ENCODE measurements around the gene ASTL. TPM values are rescaled to one million over a fixed set of nuclear protein-coding genes. Genes with fewer than 3 reads are reported as not detected.

Gene ASTL
- total RNA-seq, 1 donor from 2014 or later, result not detected

DNA sequence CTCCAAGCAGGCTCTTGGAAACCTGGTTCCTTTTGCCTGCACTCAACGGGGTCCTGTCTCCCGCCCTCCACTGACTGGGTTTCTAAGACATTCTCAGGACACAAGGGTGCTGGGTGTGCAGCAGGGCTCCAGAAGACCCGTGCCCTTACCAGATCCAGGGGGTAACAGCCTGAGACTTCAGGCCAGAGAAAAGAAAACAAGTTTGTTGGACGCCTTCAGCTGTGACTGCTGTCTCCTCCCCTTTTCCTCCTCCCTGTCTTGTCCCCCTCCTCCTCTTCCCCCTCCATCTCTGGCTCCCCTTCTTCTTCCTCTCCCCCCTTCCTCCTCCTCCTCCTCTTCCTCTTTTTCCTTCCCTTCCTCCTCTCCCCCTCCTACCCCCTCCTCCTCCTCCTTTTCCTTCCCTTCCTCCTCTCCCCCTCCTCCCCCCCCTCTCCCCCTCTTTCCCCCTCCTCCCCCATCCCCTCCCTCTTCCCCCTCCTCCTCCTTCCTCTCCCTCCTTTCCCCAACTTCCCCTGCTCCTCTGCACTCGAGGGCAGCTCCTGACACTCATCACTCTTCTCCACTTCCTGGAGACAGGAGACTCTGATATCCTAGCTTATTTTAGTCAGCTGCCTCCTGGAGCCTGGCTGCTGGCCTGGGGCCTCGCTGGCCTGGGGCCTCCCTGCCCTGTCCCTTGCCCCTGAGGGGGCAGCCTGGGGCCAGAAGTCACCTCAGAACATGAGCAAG lies 34.4 kb downstream of the ASTL start:
- no peak for ATAC-seq
- intact Hi-C loops (cut with DNase I), result no loop called here
- Histone ChIP-seq H3K27me3 (no peaks in the 10 kb centered on the region), H3K9me3 (peaks cover 10% of the 10 kb centered on the region), H3K4me1 (no peaks in the 10 kb centered on the region), H3K4me3 (no peak overlapping the region), H3K36me3 (no peaks in the 10 kb centered on the region), H3K27ac (no peak overlapping the region)
- peak; percentile 54 for DNase-seq
- TF ChIP-seq, protein P1, sequence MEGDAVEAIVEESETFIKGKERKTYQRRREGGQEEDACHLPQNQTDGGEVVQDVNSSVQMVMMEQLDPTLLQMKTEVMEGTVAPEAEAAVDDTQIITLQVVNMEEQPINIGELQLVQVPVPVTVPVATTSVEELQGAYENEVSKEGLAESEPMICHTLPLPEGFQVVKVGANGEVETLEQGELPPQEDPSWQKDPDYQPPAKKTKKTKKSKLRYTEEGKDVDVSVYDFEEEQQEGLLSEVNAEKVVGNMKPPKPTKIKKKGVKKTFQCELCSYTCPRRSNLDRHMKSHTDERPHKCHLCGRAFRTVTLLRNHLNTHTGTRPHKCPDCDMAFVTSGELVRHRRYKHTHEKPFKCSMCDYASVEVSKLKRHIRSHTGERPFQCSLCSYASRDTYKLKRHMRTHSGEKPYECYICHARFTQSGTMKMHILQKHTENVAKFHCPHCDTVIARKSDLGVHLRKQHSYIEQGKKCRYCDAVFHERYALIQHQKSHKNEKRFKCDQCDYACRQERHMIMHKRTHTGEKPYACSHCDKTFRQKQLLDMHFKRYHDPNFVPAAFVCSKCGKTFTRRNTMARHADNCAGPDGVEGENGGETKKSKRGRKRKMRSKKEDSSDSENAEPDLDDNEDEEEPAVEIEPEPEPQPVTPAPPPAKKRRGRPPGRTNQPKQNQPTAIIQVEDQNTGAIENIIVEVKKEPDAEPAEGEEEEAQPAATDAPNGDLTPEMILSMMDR (IDR thresholded peaks at IDR 0.05), result no peak

DNA sequence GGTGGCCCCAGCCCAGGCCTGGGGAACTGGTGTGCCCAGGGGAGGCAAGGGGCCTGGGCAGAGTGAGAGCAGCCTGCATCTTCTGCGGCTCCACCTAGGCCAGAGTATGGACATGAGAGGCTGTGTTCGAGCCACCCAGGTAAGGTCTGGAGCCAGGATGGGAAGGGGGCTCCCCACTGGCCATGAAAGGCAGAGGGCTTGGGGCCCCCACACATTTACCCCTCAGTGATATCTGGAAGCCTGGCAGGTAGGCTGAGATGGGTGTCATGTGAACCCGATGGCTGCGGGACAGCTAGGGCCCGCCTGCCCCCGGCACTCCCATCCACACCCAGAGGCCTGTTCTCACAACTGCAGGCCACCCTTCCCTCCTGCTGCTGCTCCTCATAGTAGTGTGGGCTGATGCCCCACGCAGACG lies 35.1 kb downstream of the ASTL start:
- no peak for ATAC-seq

DNA sequence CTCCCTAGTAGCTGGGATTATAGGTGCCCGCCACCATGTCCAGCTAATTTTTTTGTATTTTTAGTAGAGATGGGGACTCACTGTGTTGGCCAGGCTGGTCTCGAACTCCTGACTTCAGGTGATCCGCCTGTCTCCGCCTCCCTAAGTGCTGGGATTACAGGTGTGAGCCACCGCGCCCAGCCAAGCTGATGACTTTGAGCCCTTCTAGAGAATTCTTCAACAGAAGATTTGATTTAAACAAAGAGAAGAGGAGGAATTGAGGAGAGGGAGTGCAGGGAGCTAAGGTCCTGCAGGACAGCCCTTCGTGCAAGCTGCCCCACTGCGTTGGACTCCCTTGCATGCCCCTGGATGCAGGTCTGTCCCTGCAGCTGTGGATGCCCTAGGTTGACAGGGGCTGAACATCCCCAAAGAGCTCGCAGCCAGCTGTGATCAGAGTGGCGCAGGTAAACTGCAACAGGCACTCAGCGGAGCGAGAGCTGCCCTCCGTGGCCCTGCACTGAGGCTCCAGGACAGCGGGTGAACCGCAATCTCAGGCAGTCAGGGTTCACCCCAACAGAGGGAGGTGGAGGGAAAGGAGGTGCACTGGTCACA lies 35.6 kb downstream of the ASTL start:
- Histone ChIP-seq H3K4me3 (no peak overlapping the region), H3K4me1 (no peaks in the 10 kb centered on the region), H3K9me3 (peaks cover 10% of the 10 kb centered on the region), H3K36me3 (no peaks in the 10 kb centered on the region), H3K27ac (no peak overlapping the region), H3K27me3 (no peaks in the 10 kb centered on the region)
- TF ChIP-seq, protein P1 (IDR thresholded peaks at IDR 0.05), result no peak
- intact Hi-C loops (cut with DNase I), result no loop called here
- ATAC-seq (no peak), DNase-seq (peak; percentile 51)

More for the DNA sequence above, 35.1 kb downstream of the ASTL start:
- H3K9me3 ChIP-seq, result peaks cover 10% of the 10 kb centered on the region
- no peak overlapping the region for H3K4me3 ChIP-seq
- TF ChIP-seq, protein P1 (IDR thresholded peaks at IDR 0.05), result no peak
- no peaks in the 10 kb centered on the region for H3K36me3 ChIP-seq
- H3K4me1 ChIP-seq, result no peaks in the 10 kb centered on the region
- peak; percentile 41 for DNase-seq
- H3K27me3 ChIP-seq, result no peaks in the 10 kb centered on the region
- H3K27ac ChIP-seq, result no peak overlapping the region
- intact Hi-C loops (cut with DNase I), result no loop called here

DNA sequence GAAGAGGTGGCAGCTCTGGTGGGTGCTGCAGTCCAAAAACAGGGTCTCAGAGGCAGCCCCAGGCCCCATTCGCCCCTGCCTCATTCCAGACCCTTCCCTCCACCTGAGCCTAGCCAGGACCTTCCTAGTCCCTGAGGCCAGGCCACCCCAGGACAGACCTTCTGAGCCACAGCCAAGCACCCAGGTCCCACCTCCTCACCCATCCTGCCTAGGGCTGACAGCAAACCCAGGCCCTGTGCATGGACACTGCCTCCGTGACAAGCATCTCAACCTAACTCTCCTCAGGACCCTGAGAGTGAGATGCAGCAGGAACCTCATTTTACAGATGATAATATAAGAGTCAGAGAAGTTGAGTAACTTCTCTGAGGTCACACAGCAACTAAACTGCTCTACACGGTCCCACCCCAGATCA lies 37.4 kb downstream of the ASTL start:
- H3K4me1 ChIP-seq, result no peaks in the 10 kb centered on the region
- DNase-seq (peak; percentile 22), ATAC-seq (no peak)
- no peak overlapping the region for H3K27ac ChIP-seq
- TF ChIP-seq, protein P1 (IDR thresholded peaks at IDR 0.05), result no peak
- peaks cover 10% of the 10 kb centered on the region for H3K9me3 ChIP-seq
- H3K27me3 ChIP-seq, result no peaks in the 10 kb centered on the region
- intact Hi-C loops (cut with DNase I), result no loop called here
- no peak overlapping the region for H3K4me3 ChIP-seq
- no peaks in the 10 kb centered on the region for H3K36me3 ChIP-seq

DNA sequence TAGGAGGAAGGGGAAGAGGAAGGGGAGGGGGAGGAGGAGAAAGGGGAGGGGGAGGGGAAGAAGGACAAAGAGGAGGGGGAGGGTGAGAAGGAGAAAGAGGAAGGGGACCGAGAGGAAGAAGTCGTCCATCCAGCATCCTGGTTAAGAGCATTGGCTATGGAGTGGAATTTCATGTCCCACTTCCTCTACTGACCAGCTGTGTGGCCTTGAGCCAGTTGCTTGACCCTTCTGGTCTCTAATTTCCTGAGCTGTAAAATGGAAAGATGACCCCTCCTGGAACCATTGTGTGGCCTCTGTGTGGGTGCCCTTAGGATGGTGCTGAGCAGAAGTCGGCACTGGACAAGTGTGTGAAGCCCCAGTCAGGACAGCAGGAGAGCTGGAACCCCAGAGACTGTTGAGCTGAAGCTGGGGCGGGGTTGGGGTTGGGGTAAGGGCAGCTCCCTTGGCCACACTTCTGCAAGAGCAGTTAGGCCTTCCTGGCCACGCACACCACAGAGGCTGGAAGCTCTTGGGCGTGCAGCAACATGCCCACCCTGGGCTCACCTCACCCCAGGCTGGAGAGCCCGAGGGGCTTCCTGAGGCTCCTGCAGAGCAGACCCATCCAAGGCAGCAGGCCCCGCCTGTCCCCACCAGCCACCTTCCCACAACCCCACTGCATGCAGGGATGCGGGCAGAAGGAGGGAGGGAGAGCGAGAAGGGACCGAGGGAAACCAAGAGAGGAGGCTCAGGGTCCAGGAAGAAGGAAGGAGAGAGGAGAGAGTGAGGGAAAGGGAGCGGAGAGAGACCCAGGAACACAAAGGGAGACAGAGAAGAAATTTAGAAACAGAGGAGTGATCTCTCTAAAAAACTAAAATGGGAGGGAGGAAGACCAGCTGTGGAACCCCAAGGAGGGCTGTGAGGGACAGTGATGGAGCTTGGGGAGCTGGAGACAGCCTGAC lies 38.2 kb downstream of the ASTL start:
- no peak for ATAC-seq
- no peak overlapping the region for H3K4me3 ChIP-seq
- intact Hi-C loops (cut with DNase I), result no loop called here
- H3K27me3 ChIP-seq, result no peaks in the 10 kb centered on the region
- H3K36me3 ChIP-seq, result no peaks in the 10 kb centered on the region
- peak; percentile 61 for DNase-seq
- peaks cover 3% of the 10 kb centered on the region for H3K9me3 ChIP-seq
- H3K4me1 ChIP-seq, result no peaks in the 10 kb centered on the region
- TF ChIP-seq, protein P1 (IDR thresholded peaks at IDR 0.05), result no peak
- H3K27ac ChIP-seq, result no peak overlapping the region
